ENCODE data around the gene UBE2J1. TPM values are rescaled to one million over a fixed set of nuclear protein-coding genes. Genes with fewer than 3 reads are reported as not detected.

UBE2J1 gene
- total RNA-seq, 3 donors from 2014 or later: 40.0 to 50.2 (median 42.2) TPM

- intact Hi-C loops (cut with DNase I, micrococcal nuclease): no loop called here
- ATAC-seq: no peak
- no peaks in the 10 kb centered on the region for H3K4me1 ChIP-seq (ENCODE audit: low read depth)
- no peak for DNase-seq
- no peaks in the 10 kb centered on the region for H3K36me3 ChIP-seq (ENCODE audit: low read depth)
- H3K9me3 ChIP-seq: no peaks in the 10 kb centered on the region
- TF ChIP-seq, protein P1, sequence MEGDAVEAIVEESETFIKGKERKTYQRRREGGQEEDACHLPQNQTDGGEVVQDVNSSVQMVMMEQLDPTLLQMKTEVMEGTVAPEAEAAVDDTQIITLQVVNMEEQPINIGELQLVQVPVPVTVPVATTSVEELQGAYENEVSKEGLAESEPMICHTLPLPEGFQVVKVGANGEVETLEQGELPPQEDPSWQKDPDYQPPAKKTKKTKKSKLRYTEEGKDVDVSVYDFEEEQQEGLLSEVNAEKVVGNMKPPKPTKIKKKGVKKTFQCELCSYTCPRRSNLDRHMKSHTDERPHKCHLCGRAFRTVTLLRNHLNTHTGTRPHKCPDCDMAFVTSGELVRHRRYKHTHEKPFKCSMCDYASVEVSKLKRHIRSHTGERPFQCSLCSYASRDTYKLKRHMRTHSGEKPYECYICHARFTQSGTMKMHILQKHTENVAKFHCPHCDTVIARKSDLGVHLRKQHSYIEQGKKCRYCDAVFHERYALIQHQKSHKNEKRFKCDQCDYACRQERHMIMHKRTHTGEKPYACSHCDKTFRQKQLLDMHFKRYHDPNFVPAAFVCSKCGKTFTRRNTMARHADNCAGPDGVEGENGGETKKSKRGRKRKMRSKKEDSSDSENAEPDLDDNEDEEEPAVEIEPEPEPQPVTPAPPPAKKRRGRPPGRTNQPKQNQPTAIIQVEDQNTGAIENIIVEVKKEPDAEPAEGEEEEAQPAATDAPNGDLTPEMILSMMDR (IDR thresholded peaks at IDR 0.05): no peak
- no peak overlapping the region for H3K4me3 ChIP-seq
Observed at GRCh38 chr6:89286516-89286915, 66.0 kb downstream of the UBE2J1 start.

DNA sequence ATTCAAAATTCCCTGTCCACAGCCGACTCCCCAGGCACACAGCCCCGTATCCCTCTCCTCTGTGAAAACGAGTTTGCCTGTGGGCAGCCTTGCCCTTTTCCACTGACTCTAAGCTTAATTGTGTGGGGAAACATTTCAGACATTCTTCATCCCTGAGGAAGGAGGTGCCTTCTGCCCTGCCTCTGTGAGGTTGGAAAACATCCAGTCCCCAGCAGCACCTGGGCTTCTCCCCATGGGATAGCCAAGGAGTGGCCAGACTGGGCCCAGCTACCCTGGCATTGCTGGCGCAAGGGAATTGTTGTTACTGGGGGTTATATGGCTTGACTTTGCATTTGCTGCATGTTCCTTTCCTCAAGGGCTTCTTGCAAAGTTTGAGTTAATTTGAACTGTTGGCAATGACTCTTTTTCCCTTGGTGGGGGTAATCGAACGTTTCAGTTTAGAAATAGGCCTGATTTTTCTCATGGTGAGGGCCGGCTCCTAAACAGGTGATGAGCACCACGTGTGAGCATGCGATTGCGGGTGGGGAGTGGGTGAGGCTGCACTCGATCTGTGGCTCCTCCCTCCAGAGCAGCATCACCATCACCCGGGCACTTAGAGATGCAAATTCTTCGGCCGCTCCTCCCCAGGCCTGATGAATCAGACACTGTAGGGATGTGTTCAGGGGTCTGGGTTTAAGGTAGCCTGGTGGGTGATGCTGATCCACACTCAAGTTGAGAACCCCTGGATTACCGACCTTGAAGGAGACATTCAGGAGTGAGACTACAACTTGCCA is 67.4 kb downstream of the UBE2J1 start:
- no peaks in the 10 kb centered on the region for H3K36me3 ChIP-seq (ENCODE audit: low read depth)
- intact Hi-C loops (cut with DNase I, micrococcal nuclease): no loop called here
- DNase-seq (no peak), ATAC-seq (no peak)
- TF ChIP-seq, protein P1 (IDR thresholded peaks at IDR 0.05): no peak
- no peak overlapping the region for H3K4me3 ChIP-seq
- no peaks in the 10 kb centered on the region for H3K9me3 ChIP-seq
- no peaks in the 10 kb centered on the region for H3K4me1 ChIP-seq (ENCODE audit: low read depth)

GRCh38 chr6:89284081-89284480 is 68.4 kb downstream of the UBE2J1 start:
- DNase-seq (no peak), ATAC-seq (no peak)
- Histone ChIP-seq H3K4me3 (no peak overlapping the region), H3K9me3 (no peaks in the 10 kb centered on the region), H3K36me3 (ENCODE audit: low read depth) (no peaks in the 10 kb centered on the region), H3K4me1 (ENCODE audit: low read depth) (no peaks in the 10 kb centered on the region)
- intact Hi-C loops (cut with DNase I, micrococcal nuclease): no loop called here
- TF ChIP-seq, protein P1 (IDR thresholded peaks at IDR 0.05): no peak

DNA sequence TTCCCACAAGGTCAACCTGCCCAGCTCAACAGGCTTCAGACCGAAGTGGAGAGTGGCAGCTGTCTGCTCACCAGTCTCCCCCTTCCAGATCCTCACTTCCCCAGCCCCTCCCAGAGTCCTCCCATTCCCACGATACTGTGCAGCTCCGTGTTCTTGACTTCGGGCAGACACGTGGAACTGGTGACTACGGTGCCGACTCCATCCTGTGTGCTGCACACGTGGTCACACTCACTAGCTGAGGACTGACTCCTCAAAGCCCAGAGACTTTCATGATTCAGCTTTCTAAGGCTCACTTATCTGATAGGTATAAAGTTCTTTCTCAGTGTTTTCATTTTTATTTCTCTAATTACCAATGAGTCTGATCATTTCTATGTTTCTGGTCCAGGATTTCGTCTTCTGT is 69.8 kb downstream of the UBE2J1 start:
- TF ChIP-seq, protein P1 (IDR thresholded peaks at IDR 0.05): no peak
- H3K4me3 ChIP-seq: no peak overlapping the region
- H3K4me1 ChIP-seq (ENCODE audit: low read depth): no peaks in the 10 kb centered on the region
- ATAC-seq (no peak), DNase-seq (no peak)
- no peaks in the 10 kb centered on the region for H3K9me3 ChIP-seq
- H3K36me3 ChIP-seq (ENCODE audit: low read depth): no peaks in the 10 kb centered on the region
- intact Hi-C loops (cut with DNase I, micrococcal nuclease): no loop called here

GRCh38 chr6:89281779-89282246 is 70.7 kb downstream of the UBE2J1 start:
- intact Hi-C loops (cut with DNase I, micrococcal nuclease): no loop called here
- H3K36me3 ChIP-seq (ENCODE audit: low read depth): no peaks in the 10 kb centered on the region
- TF ChIP-seq, protein P1 (IDR thresholded peaks at IDR 0.05): no peak

More at GRCh38 chr6:89281779-89282246, 70.7 kb downstream of the UBE2J1 start:
- H3K4me1 ChIP-seq (ENCODE audit: low read depth): no peaks in the 10 kb centered on the region
- DNase-seq: peak in 1 of 3 donors; percentile 40
- ATAC-seq: peak; percentile 89
- no peaks in the 10 kb centered on the region for H3K9me3 ChIP-seq
- H3K4me3 ChIP-seq: no peak overlapping the region
